Nephron (organoid): ENCODE measurements around the gene KNSTRN.

Source experiments
- H3K27ac Mint-ChIP-seq, 3 experiments: 2 replicates each; pipeline ENCODE4 v1.8.0; 2020; ENCODE audit warnings: mixed read lengths in 3 of 3, mild to moderate bottlenecking in 2 of 3, moderate library complexity in 1 of 3
- H3K27me3 Mint-ChIP-seq: 2 replicates; pipeline ENCODE4 v1.8.0; 2021; ENCODE audit warnings: low read depth, mild to moderate bottlenecking, moderate library complexity, mixed read lengths
- H3K36me3 Mint-ChIP-seq: 2 replicates; pipeline ENCODE4 v1.8.0; 2020; ENCODE audit warnings: low read depth, mixed read lengths
- H3K4me1 Mint-ChIP-seq: 2 replicates; pipeline ENCODE4 v1.8.0; 2020; ENCODE audit warnings: mixed read lengths
- H3K4me3 Mint-ChIP-seq, 3 experiments: 2 replicates each; pipeline ENCODE4 v1.8.0; 2020; ENCODE audit warnings: mild to moderate bottlenecking in 3 of 3, mixed read lengths in 3 of 3, moderate library complexity in 2 of 3
- H3K9me3 Mint-ChIP-seq: 2 replicates; pipeline ENCODE4 v1.8.0; 2020; ENCODE audit warnings: mixed read lengths
- CTCF ChIP-seq, 3 experiments: fragments of 200-600 bp; sonication (generic); IDR thresholded peaks; one replicate each; pipeline ENCODE4 v1.5.0; 2021; ENCODE audit warnings: antibody characterized with exemption in 3 of 3; ENCODE audit not compliant: unreplicated experiment in 3 of 3

KNSTRN gene

GRCh38 chr15:40366457-40367370 is 15.8 kb upstream of the KNSTRN start:
- no peaks in the 10 kb centered on the region for H3K9me3 Mint-ChIP-seq
- peaks cover 55% of the 10 kb centered on the region for H3K27me3 Mint-ChIP-seq
- TF ChIP-seq CTCF (IDR thresholded peaks at IDR 0.05; ENCODE audit: unreplicated experiment in 3 of 3): no peak
- H3K4me1 Mint-ChIP-seq: peaks cover 20% of the 10 kb centered on the region
- no peak overlapping the region for H3K4me3 Mint-ChIP-seq
- no peak overlapping the region for H3K27ac Mint-ChIP-seq
- no peaks in the 10 kb centered on the region for H3K36me3 Mint-ChIP-seq

- H3K27me3 Mint-ChIP-seq: peaks cover 50% of the 10 kb centered on the region
- no peaks in the 10 kb centered on the region for H3K36me3 Mint-ChIP-seq
- no peak overlapping the region for H3K4me3 Mint-ChIP-seq
- TF ChIP-seq CTCF (IDR thresholded peaks at IDR 0.05; ENCODE audit: unreplicated experiment in 3 of 3): no peak
- H3K27ac Mint-ChIP-seq: no peak overlapping the region
- peaks cover 27% of the 10 kb centered on the region for H3K4me1 Mint-ChIP-seq
- H3K9me3 Mint-ChIP-seq: no peaks in the 10 kb centered on the region
Measured at GRCh38 chr15:40367371-40367685, 15.2 kb upstream of the KNSTRN start.

- Mint-ChIP-seq H3K27me3 (peaks cover 45% of the 10 kb centered on the region), H3K27ac (no peak overlapping the region), H3K36me3 (no peaks in the 10 kb centered on the region), H3K4me3 (no peak overlapping the region), H3K9me3 (no peaks in the 10 kb centered on the region), H3K4me1 (peaks cover 28% of the 10 kb centered on the region)
- TF ChIP-seq CTCF (IDR thresholded peaks at IDR 0.05; ENCODE audit: unreplicated experiment in 3 of 3): peak; percentile 71 to 87 (median 81)
Measured at GRCh38 chr15:40367686-40368611, 14.6 kb upstream of the KNSTRN start.

- peaks cover 28% of the 10 kb centered on the region for H3K4me1 Mint-ChIP-seq
- H3K4me3 Mint-ChIP-seq: peak overlapping the region; percentile 21 to 67 (median 64)
- TF ChIP-seq CTCF (IDR thresholded peaks at IDR 0.05; ENCODE audit: unreplicated experiment in 3 of 3): no peak
- H3K27ac Mint-ChIP-seq: peak overlapping the region in 1 of 3 experiments; percentile 55
- H3K9me3 Mint-ChIP-seq: no peaks in the 10 kb centered on the region
- peaks cover 45% of the 10 kb centered on the region for H3K27me3 Mint-ChIP-seq
- H3K36me3 Mint-ChIP-seq: no peaks in the 10 kb centered on the region
Measured at GRCh38 chr15:40368719-40369473, 13.6 kb upstream of the KNSTRN start.

GRCh38 chr15:40369474-40369869 is 13.0 kb upstream of the KNSTRN start:
- TF ChIP-seq CTCF (IDR thresholded peaks at IDR 0.05; ENCODE audit: unreplicated experiment in 3 of 3): no peak
- H3K27me3 Mint-ChIP-seq: peaks cover 40% of the 10 kb centered on the region
- peak overlapping the region in 1 of 3 experiments; percentile 55 for H3K27ac Mint-ChIP-seq
- H3K4me3 Mint-ChIP-seq: peak overlapping the region in 1 of 3 experiments; percentile 64
- H3K9me3 Mint-ChIP-seq: no peaks in the 10 kb centered on the region
- peaks cover 28% of the 10 kb centered on the region for H3K4me1 Mint-ChIP-seq
- no peaks in the 10 kb centered on the region for H3K36me3 Mint-ChIP-seq
